A549 treated with AZD9567 at 1 μM for 4 hours (cell line): ENCODE data around the gene FBXO24. TPM values are rescaled to one million over a fixed set of nuclear protein-coding genes. Genes with fewer than 3 reads are reported as not detected.

Experiments used
- total RNA-seq: library from RNA; stranded (reverse); fragments of 200-300 nt; extraction: Qiagen RNA extraction; gene quantifications from 5 replicates; pipeline ENCODE4 v1.2.3, GENCODE V29; 2022; ENCODE audit not compliant: insufficient read depth

Gene FBXO24, protein sequence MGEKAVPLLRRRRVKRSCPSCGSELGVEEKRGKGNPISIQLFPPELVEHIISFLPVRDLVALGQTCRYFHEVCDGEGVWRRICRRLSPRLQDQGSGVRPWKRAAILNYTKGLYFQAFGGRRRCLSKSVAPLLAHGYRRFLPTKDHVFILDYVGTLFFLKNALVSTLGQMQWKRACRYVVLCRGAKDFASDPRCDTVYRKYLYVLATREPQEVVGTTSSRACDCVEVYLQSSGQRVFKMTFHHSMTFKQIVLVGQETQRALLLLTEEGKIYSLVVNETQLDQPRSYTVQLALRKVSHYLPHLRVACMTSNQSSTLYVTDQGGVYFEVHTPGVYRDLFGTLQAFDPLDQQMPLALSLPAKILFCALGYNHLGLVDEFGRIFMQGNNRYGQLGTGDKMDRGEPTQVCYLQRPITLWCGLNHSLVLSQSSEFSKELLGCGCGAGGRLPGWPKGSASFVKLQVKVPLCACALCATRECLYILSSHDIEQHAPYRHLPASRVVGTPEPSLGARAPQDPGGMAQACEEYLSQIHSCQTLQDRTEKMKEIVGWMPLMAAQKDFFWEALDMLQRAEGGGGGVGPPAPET
- 0.07 to 0.31 TPM (median 0.19 TPM) in 4 of 5 replicates, not detected in the other for total RNA-seq

DNA sequence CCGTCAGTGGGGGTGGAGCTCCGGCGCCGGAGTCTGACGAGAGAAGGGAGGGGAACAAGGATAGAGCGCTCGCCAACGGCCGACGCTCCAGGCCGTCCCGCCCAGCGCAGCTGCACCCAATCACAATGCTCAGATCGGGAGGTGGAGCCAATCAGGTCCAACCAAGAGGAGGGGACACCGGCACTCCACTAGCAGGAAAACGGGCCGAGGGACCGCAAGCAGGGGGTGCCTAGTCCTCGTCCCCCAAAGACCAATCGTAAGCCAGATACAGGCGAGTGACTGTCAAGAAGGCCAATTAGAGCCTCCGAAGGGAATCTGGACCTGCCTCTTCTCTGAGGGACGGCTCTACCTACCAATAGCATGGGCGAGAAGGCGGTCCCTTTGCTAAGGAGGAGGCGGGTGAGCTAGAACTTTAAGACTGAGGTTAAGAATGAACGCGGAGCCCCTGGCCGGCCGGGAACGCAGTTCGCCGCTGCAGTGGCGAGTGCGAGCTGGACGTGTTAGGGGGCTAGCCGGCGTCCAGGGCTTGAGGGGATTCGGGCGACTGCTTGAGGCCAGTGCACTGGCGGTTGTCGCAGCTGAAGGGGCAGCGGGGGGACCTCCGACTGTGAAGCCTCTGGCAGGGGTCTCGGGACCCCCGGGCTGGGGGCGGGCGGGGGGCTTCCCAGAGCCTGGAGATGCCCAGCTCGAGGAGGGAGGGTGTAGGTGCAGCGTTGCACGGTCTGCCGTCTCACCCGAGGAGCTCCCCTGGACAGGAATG lies at the start of gene FBXO24:
Gene FBXO24, plus strand, starts transcription at position 63 of the 760 bp plus-strand sequence. Its CDS starts 298 bp downstream, at position 361.

DNA sequence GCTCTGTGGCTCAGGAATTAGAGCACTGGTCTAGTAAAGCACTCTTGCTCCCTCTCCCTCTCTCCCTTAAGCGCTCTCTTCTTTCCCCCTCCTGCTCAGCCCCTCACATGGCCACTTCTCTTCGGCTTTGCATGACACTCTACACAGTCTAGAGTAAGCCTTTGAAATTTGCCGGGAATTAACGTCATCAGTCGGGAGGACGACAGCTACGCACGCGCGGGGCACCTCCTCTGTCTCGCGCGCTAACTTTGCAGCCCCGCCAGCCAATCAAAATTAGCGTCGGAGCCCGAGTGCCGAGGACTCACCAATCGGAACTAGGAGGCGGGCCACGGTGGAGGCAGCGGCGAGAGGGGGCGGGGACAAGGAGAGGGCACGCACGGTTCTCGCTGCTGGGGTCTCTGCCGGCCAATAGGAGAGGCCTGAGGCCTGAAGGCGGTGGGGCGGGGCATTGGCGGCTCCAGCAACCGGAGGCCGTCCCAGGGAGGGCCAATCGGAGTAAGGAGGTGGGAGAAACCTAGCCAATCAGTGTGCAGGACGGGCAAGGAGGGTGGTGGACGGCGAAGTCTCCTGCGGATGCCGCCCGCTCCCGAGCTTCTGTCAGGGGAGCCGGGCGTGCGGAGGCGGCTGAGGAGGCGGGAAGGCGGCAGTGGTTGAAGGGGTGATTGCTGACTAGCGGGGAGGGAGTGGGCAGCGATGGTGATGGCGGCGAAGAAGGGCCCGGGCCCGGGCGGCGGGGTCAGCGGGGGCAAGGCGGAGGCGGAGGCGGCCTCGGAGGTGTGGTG lies 47.3 kb upstream of the FBXO24 start, which contains the start of gene AGFG2:
Gene AGFG2, plus strand, starts transcription at position 550 of the 782 bp plus-strand sequence. Its CDS starts 144 bp downstream, at position 694.

DNA sequence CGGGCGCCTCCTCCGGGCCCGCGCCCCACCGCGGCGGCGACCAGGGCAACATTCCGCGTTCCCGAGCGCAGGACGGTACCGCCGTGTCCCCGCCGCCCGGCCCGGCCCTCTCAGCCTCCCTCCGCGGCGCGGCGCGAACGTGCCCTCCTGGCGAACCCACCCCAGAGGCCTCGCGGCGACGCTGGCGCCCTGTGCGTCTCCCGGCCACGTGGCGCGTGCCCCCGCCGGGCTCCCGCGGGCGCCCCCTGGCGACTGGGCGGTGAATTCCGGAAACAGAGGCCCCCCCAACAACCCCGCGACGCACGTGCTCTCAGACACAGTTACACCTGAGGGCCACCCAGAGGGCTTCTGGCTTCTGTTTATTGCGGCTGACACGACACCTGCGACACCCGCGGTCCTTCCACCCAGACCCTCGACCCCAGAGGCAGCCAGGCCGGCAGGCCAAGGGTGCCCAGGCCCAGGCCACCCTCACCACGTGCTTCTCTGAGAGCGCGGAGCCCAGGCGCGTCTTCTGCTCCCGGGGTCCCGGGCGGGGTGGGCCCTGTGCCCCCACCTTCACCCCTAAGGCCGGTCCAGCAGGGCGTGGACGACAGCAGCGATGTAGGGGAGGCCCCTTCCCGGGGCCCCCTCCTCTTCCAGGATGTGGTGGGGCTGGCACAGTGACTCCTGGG lies 12.3 kb upstream of the FBXO24 start, which contains the start of gene SAP25:
Gene SAP25, minus strand, starts transcription at position 210 of the 671 bp plus-strand sequence. Its CDS starts 158 bp downstream, at position 52.

DNA sequence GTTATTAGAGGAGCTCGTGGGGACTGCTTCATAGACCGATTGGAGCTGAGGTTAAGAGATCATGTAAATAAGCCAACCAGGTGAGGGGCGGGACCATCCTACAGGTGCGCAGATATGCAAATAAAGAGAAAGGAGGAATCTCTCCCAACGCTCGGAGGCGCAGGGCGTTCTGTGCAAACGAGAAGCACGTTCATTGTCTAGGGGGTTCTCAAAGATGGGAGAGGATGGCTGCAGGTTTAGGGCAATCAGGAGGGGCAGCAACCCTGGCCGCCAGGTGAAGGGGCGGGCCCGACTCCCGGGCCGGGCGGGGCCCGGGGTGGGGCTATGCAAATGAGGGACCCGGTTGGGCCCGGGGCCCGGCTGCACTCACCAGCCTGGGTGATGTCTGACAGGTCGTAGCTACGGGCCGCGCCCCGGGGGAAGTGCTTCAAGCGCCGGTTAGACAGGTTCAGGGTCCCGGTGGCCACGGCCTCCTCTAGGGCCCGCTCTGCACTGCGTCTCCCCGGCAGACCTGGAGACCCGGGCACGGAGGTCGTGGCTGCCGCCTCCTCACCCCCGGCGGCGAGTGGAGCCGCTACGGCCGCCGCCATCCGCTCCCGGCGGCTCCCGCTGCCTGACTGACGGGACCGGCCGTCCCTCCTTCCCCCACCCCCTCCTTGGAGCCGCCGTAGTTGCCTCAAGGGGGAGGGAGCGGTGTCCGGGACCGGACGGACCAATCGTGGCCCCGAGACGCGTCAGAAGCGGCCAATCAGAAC lies 440 bp upstream of the FBXO24 start, which contains the start of gene LRCH4:
Gene LRCH4, minus strand, starts transcription at position 619 of the 755 bp plus-strand sequence. Its CDS starts 29 bp downstream, at position 590.

DNA sequence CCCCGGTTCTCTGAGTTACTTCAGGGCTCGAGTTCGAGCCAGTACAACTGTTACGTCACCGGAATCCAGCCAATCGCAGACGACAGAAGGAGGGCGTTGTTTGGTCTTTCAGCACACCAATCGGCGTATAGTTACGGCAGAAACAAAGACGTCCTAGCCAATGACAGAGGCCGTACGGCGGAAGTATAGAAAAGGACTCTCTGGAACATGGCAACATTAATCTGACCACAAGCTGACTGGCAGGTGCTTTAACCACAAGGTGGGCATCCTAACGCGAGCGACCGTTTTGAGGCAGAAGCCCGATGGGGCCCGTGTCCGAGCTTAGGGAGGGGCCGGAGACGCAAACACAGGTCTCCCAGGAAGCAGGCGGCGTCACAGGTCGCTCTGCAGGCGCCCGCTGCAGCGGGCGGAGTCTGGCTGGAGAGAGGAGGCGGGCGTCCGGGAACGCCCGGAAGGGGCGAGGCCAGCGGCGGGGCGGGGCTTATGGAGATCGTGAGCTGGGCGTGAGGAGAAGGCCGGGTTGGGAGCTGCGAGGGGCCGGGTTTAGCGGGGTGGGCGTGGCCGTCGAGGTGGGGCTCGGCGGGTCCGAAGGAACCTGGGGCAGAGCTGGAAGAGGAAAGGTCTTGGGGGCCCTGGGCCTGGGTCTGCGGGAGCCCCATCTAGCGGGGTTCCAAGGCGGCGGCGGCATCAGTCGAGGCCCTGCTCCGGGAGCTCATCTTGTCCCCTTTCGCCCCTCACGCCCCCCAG lies 26.0 kb downstream of the FBXO24 start, which contains the start of gene MOSPD3:
Gene MOSPD3, plus strand, starts transcription at position 558 of the 747 bp plus-strand sequence. CDS start 252 bp downstream, outside the sequence.

DNA sequence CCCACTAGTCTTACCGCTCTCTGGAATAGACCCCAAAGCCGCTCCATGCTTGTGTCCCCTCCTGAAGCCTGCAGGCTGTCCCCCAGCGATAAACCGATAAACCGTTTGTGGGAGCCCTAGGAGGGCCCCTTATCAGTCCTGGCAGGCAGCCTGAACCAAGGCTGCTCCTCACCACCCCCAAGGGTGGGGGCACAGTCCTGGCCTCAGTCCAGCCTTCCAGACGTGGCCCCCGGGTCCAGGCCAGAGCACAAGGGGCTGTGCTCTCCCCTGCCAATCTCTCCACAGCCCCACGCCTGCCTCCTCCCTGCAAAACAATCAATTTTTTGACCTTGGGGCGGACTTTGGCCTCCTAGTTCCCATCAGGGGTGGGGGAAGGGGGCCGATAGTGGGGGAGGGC lies 55.3 kb downstream of the FBXO24 start, which contains the start of gene TFR2:
Gene TFR2, minus strand, starts transcription at position 90 of the 397 bp plus-strand sequence. Its CDS starts 43 bp downstream, at position 47.

Other genes starting within 250 kb of the FBXO24 start
- gene PILRB, start 228.2 kb upstream of the FBXO24 start, total RNA-seq = 14.7 to 39.2 TPM (median 38.3 TPM) in 5 replicates
- 5.5 to 7.7 TPM (median 5.7 TPM) in 5 replicates for gene PILRA, start 212.8 kb upstream of the FBXO24 start, total RNA-seq
- gene ZCWPW1, start 157.6 kb upstream of the FBXO24 start, total RNA-seq = 1.4 to 1.7 TPM (median 1.6 TPM) in 5 replicates
- 39.0 to 53.8 TPM (median 48.9 TPM) in 5 replicates for gene MEPCE, start 156.5 kb upstream of the FBXO24 start, total RNA-seq
- 31.2 to 50.6 TPM (median 47.8 TPM) in 5 replicates for gene PPP1R35, start 149.8 kb upstream of the FBXO24 start, total RNA-seq
- gene SPACDR, start 122.1 kb upstream of the FBXO24 start, total RNA-seq = 0.71 to 1.2 TPM (median 0.93 TPM) in 4 of 5 replicates, not detected in the other
- gene TSC22D4, start 107.1 kb upstream of the FBXO24 start, total RNA-seq = 42.3 to 56.2 TPM (median 51.1 TPM) in 5 replicates
- gene NYAP1, start 102.4 kb upstream of the FBXO24 start, total RNA-seq = 2.1 to 5.0 TPM (median 4.3 TPM) in 5 replicates
- 25.0 to 40.8 TPM (median 33.2 TPM) in 5 replicates for gene AGFG2, start 47.1 kb upstream of the FBXO24 start, total RNA-seq
- gene SAP25, start 12.4 kb upstream of the FBXO24 start, total RNA-seq = 0.49 to 1.4 TPM (median 0.65 TPM) in 4 of 5 replicates, not detected in the other
- gene LRCH4, start 199 bp upstream of the FBXO24 start, total RNA-seq = 17.9 to 21.8 TPM (median 21.5 TPM) in 5 replicates
- gene PCOLCE, start 16.0 kb downstream of the FBXO24 start, total RNA-seq = 4.6 to 9.7 TPM (median 8.6 TPM) in 5 replicates
- gene MOSPD3, start 26.2 kb downstream of the FBXO24 start, total RNA-seq = 14.6 to 21.1 TPM (median 20.3 TPM) in 5 replicates
- 1.7 to 2.5 TPM (median 2.4 TPM) in 5 replicates for gene TFR2, start 55.2 kb downstream of the FBXO24 start, total RNA-seq
- gene ACTL6B, start 70.1 kb downstream of the FBXO24 start, total RNA-seq = not detected in 5 replicates
- gene GNB2, start 87.4 kb downstream of the FBXO24 start, total RNA-seq = 187 to 267 TPM (median 253 TPM) in 5 replicates
- gene GIGYF1, start 107.9 kb downstream of the FBXO24 start, total RNA-seq = 12.9 to 23.2 TPM (median 21.9 TPM) in 5 replicates
- gene POP7, start 119.8 kb downstream of the FBXO24 start, total RNA-seq = 73.7 to 97.1 TPM (median 93.6 TPM) in 5 replicates
- 0.08 TPM in 1 of 5 replicates, not detected in the others for gene EPO, start 134.1 kb downstream of the FBXO24 start, total RNA-seq
- not detected in 5 replicates for gene ZAN, start 147.3 kb downstream of the FBXO24 start, total RNA-seq
- gene EPHB4, start 241.2 kb downstream of the FBXO24 start, total RNA-seq = 32.6 to 42.7 TPM (median 40.1 TPM) in 5 replicates